NCI-H146 treated with DMSO at 0.1 percent for 48 hours (cell line): ENCODE results near the gene APMAP.
A peak's percentile ranks its signal among the peaks of the same experiment; 100 is the strongest.

Experiments
- DNase-seq: peaks from one replicate; lab custom pipeline; 2025; ENCODE audit not compliant: unreplicated experiment; lab: John Stamatoyannopoulos, UW

APMAP gene, protein sequence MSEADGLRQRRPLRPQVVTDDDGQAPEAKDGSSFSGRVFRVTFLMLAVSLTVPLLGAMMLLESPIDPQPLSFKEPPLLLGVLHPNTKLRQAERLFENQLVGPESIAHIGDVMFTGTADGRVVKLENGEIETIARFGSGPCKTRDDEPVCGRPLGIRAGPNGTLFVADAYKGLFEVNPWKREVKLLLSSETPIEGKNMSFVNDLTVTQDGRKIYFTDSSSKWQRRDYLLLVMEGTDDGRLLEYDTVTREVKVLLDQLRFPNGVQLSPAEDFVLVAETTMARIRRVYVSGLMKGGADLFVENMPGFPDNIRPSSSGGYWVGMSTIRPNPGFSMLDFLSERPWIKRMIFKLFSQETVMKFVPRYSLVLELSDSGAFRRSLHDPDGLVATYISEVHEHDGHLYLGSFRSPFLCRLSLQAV

DNA sequence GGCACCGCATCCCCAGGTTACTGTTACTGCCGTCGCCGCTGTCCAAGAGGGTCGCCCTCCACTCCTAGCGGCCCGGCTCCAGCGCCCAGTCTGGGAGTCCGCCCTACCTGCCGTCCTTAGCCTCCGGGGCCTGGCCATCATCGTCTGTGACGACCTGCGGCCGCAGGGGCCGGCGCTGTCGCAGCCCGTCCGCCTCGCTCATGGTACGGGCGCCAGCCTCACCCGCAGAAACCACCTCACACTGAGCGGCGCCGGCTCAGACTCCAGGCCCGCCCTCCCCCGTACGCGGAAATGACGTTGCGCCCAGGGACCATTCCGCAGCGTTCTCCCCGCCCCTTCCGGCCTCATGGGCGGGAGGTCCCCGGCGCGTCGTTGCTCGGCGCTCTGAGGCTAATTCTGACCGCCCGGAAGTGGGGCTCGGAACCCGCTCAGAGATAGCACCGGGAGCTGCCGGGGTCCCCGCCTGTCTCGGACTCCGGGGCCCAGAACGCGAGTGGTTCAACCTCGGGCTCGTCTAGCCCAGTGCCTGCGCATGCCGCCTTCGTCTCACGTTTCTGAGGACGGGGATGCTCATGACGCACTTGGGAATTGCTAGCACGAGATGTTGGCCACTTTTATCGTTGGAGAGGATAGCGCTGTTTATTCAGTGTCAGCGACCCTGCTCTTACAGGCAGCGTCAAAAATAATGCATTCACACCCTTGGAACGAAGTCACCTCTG, at the start of gene APMAP:
Gene APMAP (minus strand): TSS at position 265 of the 719 bp plus-strand sequence. CDS start 63 bp downstream, at position 202.
- DNase-seq = peak; percentile 93

- DNase-seq = no peak
Observed at GRCh38 chr20:25041813-25042530, 49.4 kb upstream of the APMAP start.

DNA sequence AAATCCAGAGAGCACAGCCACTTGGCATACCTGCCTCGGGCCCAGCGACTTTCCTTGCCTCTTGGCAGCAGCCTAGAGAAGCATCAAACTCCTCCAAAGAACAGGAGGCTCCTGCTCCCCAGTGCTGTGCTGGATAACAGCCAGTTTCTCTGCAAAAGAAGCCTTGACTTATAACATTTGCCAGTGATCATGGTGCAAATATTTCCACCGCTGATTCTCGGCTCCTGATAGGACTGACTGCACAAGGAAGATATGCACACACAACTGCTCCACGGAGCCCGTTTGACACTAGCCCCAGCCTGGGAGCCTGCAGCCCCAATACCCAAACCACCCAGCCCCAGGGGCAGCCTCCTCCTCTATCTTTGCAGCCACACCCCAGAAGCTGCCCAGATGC, 47.9 kb upstream of the APMAP start:
- no peak for DNase-seq

DNA sequence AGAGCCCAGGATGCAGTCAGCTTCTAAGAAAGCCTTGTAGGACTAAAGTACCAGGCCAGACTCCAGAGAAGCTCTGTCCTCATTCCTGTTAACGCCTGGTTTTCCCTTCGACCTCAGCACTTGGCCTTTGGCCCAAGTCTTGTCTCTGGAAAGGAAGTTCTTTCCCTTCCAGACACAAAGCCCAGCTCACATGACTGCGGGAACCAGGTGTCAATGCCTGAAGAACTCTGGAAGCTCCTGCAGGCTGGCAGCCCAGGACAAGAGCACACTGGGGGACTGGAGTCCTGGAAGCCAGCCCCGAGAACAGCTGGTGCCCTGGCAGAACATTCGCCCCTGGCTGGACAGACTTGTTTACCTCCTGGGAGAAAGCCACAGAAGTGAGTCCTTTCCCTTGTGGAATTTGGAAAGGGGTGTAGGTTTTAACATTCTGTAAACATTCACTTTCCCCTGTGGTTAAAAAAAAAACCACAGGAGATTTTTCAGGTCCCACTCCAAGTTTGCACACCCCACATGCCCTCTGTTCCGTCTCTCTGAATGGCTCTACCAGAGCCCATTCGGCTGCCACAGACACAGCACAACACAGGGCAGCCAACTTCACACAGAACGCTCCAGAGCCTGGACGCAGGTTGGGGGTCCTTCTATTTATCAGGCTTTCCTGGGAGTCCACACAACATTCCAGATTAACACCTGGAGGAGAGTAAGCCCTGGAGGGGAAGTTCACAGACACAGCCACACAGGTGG, 47.3 kb upstream of the APMAP start:
- no peak for DNase-seq

DNA sequence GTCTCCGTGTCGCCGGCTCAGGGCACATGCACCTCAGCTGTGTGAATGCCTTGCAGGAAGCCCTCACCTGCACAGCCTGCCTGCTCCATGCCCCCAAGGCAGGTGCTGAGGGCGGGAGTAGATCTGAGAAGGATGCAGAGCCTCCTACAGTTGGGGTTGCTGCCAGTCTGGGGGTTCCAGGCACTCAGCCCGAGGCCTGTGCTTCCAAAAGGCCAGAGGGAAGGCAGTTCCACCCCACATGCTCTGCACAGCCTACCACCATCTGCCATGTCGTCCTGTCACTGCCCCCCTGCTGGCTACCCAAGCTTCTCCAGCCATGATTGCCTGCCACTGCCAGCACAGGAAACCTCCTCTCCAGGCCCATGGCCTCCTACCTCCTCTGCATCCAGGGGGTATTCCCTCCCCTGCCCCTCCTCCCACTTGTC, 46.1 kb upstream of the APMAP start:
- DNase-seq = no peak

GRCh38 chr20:25038103-25038410, 45.5 kb upstream of the APMAP start:
- DNase-seq = no peak

DNA sequence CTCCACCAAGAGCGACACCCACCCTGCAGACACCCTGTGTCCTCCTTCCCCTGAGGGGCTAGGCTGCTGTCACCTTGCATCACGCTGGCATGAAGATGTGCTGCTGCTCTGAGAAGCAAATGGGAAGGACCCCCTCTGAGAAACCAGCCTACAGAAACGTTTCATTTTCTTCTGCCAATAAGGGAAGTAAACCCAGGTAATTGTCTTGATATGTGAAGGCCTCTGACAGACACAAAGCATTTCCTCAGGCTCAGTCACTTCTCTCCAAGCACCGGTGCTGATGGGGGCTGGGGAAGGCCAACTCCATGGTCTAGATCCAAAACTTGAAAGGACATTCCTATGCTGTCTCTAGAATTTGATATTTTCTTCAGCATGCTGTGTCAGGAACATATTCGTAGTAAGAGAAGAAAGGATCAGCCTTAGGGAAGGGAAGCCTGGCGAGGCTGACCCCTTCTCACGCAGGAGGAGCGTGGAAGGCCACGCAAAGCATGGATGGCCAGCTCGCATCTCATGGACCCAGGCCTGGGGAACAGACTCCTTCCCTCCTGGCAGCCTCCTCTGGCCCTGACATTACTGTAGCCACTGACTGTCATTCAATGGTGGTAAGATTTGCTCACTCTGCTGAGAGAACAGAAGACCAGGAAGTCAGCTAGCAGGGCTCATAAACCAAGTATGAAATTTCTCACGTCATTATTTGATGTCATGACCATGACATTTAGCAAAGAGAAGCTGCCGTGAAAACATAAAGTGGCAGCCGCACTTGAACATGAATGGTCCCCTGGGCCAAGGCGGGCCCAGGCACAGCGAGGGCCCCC, 44.9 kb upstream of the APMAP start:
- DNase-seq = no peak

DNA sequence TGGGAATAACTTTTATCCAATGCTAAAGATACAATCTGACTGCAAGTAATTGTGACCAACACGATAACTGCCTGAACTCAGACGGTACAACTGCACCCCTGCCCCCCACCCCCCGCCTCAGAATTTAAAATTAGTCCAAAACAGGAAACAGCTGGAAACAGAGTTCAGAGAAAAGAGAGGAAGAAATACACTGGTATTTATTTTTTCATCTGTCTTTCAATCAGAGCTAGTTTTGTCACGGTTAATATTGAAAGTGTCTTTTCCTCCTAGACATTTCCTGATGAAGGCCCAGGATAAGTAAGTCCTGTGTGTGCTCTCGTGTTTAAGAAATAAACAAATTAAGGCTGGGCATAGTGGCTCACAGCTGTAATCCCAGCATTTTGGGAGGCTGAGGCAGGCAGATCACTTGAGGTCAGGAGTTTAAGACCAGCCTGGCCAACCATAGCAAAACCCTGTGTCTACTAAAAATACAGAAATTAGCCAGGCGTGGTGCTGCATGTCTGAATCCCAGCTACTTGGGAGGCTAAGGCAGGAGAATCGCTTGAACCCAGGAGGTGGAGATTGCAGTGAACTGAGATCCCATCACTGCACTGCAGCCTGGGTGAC, 43.9 kb upstream of the APMAP start:
- DNase-seq = no peak

DNA sequence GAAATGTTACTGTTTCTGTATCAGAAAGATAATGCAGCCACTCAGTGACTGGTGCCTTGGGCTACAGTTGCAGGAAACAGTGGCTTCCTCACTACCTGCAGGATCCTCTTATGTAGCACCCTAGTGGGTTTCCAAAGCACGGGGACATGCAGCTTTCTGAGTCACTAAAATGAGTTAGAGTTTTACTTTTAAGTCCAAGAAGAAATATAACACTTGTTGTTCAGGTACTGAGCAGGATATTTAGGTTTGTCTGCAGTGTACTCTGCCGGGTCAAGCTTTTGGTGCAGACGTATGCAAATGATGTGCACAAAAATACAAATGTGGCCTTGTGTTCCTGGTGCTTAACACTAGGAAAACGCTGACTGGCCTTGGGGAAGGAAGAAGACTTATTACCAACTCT, 43.4 kb upstream of the APMAP start:
- no peak for DNase-seq

GRCh38 chr20:25033924-25034300, 41.4 kb upstream of the APMAP start:
- no peak for DNase-seq

DNA sequence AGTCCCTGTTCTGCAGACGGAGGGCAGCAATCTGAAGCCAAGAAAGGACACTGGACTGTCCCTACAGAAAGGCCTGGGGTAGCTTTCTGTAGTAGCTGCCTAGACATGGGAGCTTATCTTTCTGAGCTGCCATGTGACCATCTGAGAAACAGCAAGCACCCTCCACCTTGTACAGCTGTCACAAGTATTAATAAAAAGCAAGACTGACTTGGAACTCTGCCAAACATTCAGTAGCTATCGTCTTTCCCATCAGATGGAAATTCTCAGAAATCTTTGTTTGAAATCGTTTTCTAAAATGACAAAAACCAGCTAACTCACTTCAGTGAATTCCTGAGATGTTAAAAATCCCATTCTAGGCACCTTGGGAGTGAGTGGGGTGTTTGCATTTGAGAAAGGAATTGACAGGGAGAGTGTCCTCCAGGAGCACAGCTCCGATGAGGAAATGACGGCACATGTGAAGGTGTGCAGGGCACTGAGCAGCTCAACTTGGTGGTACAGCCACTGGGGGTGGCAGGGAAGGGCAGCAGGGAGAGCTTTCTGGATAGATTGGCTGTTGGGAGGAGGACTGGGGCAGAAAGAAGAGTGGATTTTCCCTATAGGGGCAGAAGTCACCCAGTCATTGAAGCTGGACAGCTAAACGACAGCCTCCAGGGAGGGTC, 40.8 kb upstream of the APMAP start:
- no peak for DNase-seq

DNA sequence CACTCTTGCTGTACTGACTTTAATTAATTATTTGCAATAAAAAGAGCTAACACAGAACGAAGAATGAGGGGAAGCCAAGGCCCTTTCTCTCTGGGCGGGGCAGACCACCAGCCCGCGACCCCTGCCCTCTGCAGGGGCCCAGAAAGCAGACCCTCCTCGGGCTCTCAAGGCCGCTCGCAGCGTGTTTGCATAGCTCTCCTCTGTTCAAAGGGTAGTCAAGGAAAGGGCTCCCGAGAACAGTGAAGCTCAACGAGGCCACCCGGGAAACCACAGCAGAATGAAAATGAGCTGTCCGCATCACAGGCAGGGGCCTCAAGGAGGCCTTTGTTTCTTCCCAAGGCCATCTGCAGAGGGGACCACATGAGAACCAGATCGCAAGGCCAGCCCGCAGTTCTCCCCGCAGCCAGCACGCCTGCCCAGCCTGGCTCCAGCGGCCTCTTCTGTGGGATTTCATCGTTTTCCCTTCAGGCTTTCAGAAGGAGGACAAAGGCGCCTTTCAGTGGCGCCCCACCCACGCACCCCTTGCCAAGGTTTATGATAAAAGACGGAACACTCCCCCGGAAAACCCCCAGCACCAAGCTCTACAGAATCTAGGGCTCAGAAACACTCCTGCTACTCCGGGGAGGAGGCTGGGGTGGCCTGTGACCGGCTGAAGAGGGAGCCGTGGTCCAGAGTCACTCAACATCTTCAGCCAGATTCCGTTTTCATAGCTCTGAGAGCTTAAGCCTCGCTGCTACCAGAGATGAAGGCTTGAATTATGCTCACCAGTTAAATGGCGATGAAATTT, 40.1 kb upstream of the APMAP start:
- DNase-seq = no peak

DNA sequence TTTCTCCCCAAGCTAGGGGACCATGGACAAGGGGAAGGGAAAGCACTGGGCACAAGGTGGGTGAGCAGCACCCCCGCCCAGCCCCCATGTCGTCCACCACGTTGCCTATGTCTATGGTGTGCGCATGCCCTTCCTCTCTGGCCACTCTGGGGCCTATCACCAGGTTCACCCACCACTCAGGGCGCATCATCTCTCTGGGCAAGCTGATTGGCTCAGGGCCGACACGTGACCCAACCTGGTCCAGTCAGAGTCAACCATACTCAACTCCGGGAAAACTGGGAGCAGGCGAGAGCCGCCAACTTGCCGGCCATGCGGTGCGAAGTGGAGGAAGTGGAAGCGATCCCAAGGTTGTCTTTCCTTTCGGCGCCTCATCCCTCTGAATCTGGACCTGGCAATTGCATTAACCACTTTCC, 39.5 kb upstream of the APMAP start:
- no peak for DNase-seq

DNA sequence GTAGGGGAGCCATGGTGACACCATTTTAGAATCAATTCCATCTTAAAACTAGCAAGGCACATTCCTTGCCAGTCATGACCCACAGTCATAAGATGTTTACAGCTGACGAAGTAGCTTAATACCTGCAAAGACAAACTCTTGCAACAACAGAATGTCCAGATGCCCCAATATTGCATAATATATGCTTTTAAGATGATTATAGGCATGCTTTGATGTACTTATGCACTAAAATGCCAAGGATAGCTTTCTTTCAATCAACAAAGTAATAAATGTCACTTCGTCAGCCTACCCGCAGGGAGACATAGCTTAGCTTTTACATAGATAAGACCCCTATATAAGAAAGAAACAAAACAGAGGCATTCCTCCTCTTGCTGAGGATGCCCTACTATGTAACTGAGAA, 38.7 kb upstream of the APMAP start:
- no peak for DNase-seq

GRCh38 chr20:25030649-25031207, 38.2 kb upstream of the APMAP start:
- no peak for DNase-seq

DNA sequence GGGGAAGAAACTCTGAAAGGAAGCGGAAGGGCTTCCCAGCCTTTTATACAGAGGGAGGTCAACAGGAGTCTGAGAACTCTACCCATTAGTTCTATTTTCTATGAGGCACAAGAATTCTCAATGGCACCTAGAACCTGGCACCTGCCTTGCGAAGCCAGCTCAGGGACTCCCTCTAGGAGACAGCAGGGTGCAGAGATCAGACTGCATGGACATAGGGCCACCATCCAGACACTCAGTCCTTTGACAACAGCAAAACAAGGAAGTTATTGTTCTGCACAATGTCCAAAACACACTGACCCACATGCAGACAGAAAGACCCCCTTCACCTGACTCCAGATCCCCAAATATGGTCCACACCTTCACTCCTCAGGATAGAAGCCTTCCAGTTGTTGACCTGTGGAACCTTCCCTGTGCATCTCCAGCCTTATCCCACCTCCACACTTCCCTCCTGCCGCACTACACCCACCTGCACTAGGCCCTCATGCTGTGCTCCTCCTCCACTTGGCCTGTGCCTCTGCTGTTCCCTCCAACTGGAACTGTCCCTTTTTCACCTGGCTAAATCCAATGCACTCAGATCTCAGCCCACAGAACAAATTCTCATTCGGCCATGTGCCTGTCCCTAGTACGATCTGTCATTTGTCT, 37.6 kb upstream of the APMAP start:
- DNase-seq = no peak

- DNase-seq = no peak
Observed at GRCh38 chr20:25025986-25026605, 33.5 kb upstream of the APMAP start.
